GM18907 (cell line): ENCODE data around the gene CYB561A3.

Experiments
- ATAC-seq: cut with Tn5 transposase; IDR thresholded peaks from one replicate; pipeline ENCODE4 v1.9.1; 2021; ENCODE audit warnings: mild to moderate bottlenecking, moderate library complexity; ENCODE audit not compliant: unreplicated experiment

Gene CYB561A3

GRCh38 chr11:61329871-61330270 is 31.8 kb downstream of the CYB561A3 start:
- ATAC-seq = no peak

GRCh38 chr11:61328351-61328750 is 33.3 kb downstream of the CYB561A3 start:
- no peak for ATAC-seq

- ATAC-seq = no peak
Measured at GRCh38 chr11:61327669-61328071, 34.0 kb downstream of the CYB561A3 start.

GRCh38 chr11:61325649-61326414 is 35.9 kb downstream of the CYB561A3 start:
- no peak for ATAC-seq

- no peak for ATAC-seq
Measured at GRCh38 chr11:61315260-61315659, 46.4 kb downstream of the CYB561A3 start.

GRCh38 chr11:61310749-61311148 is 50.9 kb downstream of the CYB561A3 start:
- no peak for ATAC-seq

- ATAC-seq = no peak
Measured at GRCh38 chr11:61309739-61310138, 51.9 kb downstream of the CYB561A3 start.

GRCh38 chr11:61309141-61309540 is 52.5 kb downstream of the CYB561A3 start:
- no peak for ATAC-seq

- no peak for ATAC-seq
Measured at GRCh38 chr11:61307354-61307753, 54.3 kb downstream of the CYB561A3 start.

GRCh38 chr11:61306221-61306620 is 55.5 kb downstream of the CYB561A3 start:
- ATAC-seq = no peak

GRCh38 chr11:61305417-61305816 is 56.3 kb downstream of the CYB561A3 start:
- ATAC-seq = no peak

GRCh38 chr11:61303725-61304124 is 58.0 kb downstream of the CYB561A3 start:
- ATAC-seq = no peak

- ATAC-seq = no peak
Measured at GRCh38 chr11:61302550-61302949, 59.1 kb downstream of the CYB561A3 start.
